B cell (primary cell): Measurements from ENCODE around the gene GGA2.
"Not testable (repeated sequence)": the region's sequence is repeated elsewhere in the genome, so short reads cannot be mapped to it uniquely, and the experiment has no call there.

ENCODE experiments used
- EZH2 ChIP-seq: IDR thresholded peaks from 2 replicates; pipeline ENCODE4 v1.6.1; 2012; ENCODE audit warnings: borderline replicate concordance, low read depth, mild to moderate bottlenecking, moderate library complexity, low read length; ENCODE audit not compliant: insufficient read depth, poor library complexity, severe bottlenecking
- TF ChIP-seq, protein P1 (sequence below): fragments of 200-600 bp; IDR thresholded peaks from one replicate; pipeline ENCODE4 v1.8.0; 2022; ENCODE audit warnings: antibody characterized with exemption, mild to moderate bottlenecking

DNA sequence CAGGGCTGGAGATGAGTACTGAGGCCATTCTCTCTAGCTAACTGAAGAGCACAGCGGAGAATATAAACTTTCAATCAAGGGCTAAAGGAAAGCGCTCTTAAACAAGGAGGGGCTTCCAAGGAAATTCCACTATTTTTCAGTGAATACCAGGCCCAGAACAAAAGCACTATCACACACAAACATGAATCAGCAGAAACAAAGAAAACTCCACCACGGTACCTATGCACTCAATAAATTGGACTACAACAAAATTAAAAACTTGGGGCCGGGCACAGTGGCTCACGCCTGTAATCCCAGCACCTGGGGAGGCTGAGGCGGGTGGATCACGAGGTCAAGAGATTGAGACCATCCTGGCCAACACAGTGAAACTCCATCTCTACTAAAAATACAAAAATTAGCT lies 72.8 kb downstream of the GGA2 start:
- TF ChIP-seq, protein P1, sequence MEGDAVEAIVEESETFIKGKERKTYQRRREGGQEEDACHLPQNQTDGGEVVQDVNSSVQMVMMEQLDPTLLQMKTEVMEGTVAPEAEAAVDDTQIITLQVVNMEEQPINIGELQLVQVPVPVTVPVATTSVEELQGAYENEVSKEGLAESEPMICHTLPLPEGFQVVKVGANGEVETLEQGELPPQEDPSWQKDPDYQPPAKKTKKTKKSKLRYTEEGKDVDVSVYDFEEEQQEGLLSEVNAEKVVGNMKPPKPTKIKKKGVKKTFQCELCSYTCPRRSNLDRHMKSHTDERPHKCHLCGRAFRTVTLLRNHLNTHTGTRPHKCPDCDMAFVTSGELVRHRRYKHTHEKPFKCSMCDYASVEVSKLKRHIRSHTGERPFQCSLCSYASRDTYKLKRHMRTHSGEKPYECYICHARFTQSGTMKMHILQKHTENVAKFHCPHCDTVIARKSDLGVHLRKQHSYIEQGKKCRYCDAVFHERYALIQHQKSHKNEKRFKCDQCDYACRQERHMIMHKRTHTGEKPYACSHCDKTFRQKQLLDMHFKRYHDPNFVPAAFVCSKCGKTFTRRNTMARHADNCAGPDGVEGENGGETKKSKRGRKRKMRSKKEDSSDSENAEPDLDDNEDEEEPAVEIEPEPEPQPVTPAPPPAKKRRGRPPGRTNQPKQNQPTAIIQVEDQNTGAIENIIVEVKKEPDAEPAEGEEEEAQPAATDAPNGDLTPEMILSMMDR, result not testable (repeated sequence)
- TF ChIP-seq EZH2, result not testable (repeated sequence)
